ENCODE data around the gene LRP5. TPM values are rescaled to one million over a fixed set of nuclear protein-coding genes. Genes with fewer than 3 reads are reported as not detected.

LRP5 gene
- polyA plus RNA-seq, 3 donors: 0.23 to 0.29 TPM; not detected in 1

GRCh38 chr11:68365943-68366435 is 53.6 kb downstream of the LRP5 start:
- intact Hi-C loops (cut with micrococcal nuclease): no loop called here

GRCh38 chr11:68367252-68367651 is 54.9 kb downstream of the LRP5 start:
- H3K27me3 Mint-ChIP-seq (ENCODE audit: low read depth in 3 of 3): peaks cover 0 to 3% (median 3%) of the 10 kb centered on the region in 3 donors
- H3K4me1 Mint-ChIP-seq: peaks cover 38% of the 10 kb centered on the region
- H2AFZ ChIP-seq (ENCODE audit: insufficient read depth, low read depth, low read length, poor library complexity, severe bottlenecking): no peak overlapping the region
- no peak overlapping the region for H3K9ac ChIP-seq (ENCODE audit: insufficient read depth, low read length, poor library complexity, severe bottlenecking)
- no peak overlapping the region for H3K4me3 Mint-ChIP-seq
- peaks cover 0 to 4% (median 3%) of the 10 kb centered on the region in 7 donors for H3K9me3 Mint-ChIP-seq
- no peak overlapping the region for H3K27ac Mint-ChIP-seq
- H3K27me3 ChIP-seq (ENCODE audit: control insufficient read depth in 2 of 2, insufficient read depth in 2 of 2, low read length in 2 of 2): no peaks in the 10 kb centered on the region
- peaks cover 4 to 5% of the 10 kb centered on the region in 2 donors for H3K36me3 Mint-ChIP-seq
- no peaks in the 10 kb centered on the region for H4K20me1 ChIP-seq (ENCODE audit: insufficient read depth, low read length)
- intact Hi-C loops (cut with micrococcal nuclease): no loop called here
- no peak overlapping the region for H3K4me2 ChIP-seq (replicated peaks; ENCODE audit: extremely low read depth, low read length, poor library complexity, severe bottlenecking)
- H3K27ac ChIP-seq (ENCODE audit: low read depth in 1 of 2, low read length in 2 of 2): no peak overlapping the region
- 100% methylated on average over 6 of the region's 6 CpGs for WGBS (ENCODE audit: insufficient coverage)
- no peaks in the 10 kb centered on the region for H3K9me3 ChIP-seq (replicated peaks in 1 of 2; ENCODE audit: control insufficient read depth in 1 of 2, insufficient read depth in 1 of 2, low read length in 2 of 2)
- H3K79me2 ChIP-seq (ENCODE audit: insufficient read depth, low read length): no peaks in the 10 kb centered on the region
- H3K36me3 ChIP-seq (replicated peaks in 1 of 2; ENCODE audit: control insufficient read depth in 1 of 2, insufficient read depth in 2 of 2, low read length in 2 of 2): no peaks in the 10 kb centered on the region
- no peak for DNase-seq
- H3K4me1 ChIP-seq (ENCODE audit: control insufficient read depth in 1 of 2, insufficient read depth in 2 of 2, low read length in 2 of 2): peaks cover 27% of the 10 kb centered on the region in 2 donors
- H3K4me3 ChIP-seq (replicated peaks in 1 of 3; ENCODE audit: low read depth in 2 of 3, low read length in 3 of 3): no peak overlapping the region
- TF ChIP-seq CTCF (IDR thresholded peaks at IDR 0.05): no peak

More at GRCh38 chr11:68365943-68366435, 53.6 kb downstream of the LRP5 start:
- H4K20me1 ChIP-seq (ENCODE audit: insufficient read depth, low read length): no peaks in the 10 kb centered on the region
- no peaks in the 10 kb centered on the region for H3K79me2 ChIP-seq (ENCODE audit: insufficient read depth, low read length)
- peaks cover 0 to 3% (median 0%) of the 10 kb centered on the region in 7 donors for H3K9me3 Mint-ChIP-seq
- no peak overlapping the region for H3K4me3 Mint-ChIP-seq
- H3K4me1 ChIP-seq (ENCODE audit: control insufficient read depth in 1 of 2, insufficient read depth in 2 of 2, low read length in 2 of 2): peaks cover 15% of the 10 kb centered on the region in 2 donors
- no peak for DNase-seq
- H3K27me3 ChIP-seq (ENCODE audit: control insufficient read depth in 2 of 2, insufficient read depth in 2 of 2, low read length in 2 of 2): no peaks in the 10 kb centered on the region
- no peak overlapping the region for H3K9ac ChIP-seq (ENCODE audit: insufficient read depth, low read length, poor library complexity, severe bottlenecking)
- no peak overlapping the region for H3K27ac ChIP-seq (ENCODE audit: low read depth in 1 of 2, low read length in 2 of 2)
- H3K9me3 ChIP-seq (replicated peaks in 1 of 2; ENCODE audit: control insufficient read depth in 1 of 2, insufficient read depth in 1 of 2, low read length in 2 of 2): no peaks in the 10 kb centered on the region
- TF ChIP-seq CTCF (IDR thresholded peaks at IDR 0.05): no peak
- H3K36me3 ChIP-seq (replicated peaks in 1 of 2; ENCODE audit: control insufficient read depth in 1 of 2, insufficient read depth in 2 of 2, low read length in 2 of 2): no peaks in the 10 kb centered on the region
- H3K4me1 Mint-ChIP-seq: peaks cover 25% of the 10 kb centered on the region
- H3K27me3 Mint-ChIP-seq (ENCODE audit: low read depth in 3 of 3): peaks cover 0 to 1% (median 0%) of the 10 kb centered on the region in 3 donors
- 97% methylated on average over 18 of the region's 19 CpGs for WGBS (ENCODE audit: insufficient coverage)
- H3K36me3 Mint-ChIP-seq: no peaks in the 10 kb centered on the region
- H2AFZ ChIP-seq (ENCODE audit: insufficient read depth, low read depth, low read length, poor library complexity, severe bottlenecking): no peak overlapping the region
- no peak overlapping the region for H3K4me2 ChIP-seq (replicated peaks; ENCODE audit: extremely low read depth, low read length, poor library complexity, severe bottlenecking)
- H3K4me3 ChIP-seq (replicated peaks in 1 of 3; ENCODE audit: low read depth in 2 of 3, low read length in 3 of 3): no peak overlapping the region
- peak overlapping the region in 1 of 7 donors; percentile 21 for H3K27ac Mint-ChIP-seq

Measured in CD14-positive monocyte (primary cell).